Brain microvascular endothelial cell (primary cell): ENCODE results near the gene SHC2.

ENCODE experiments used
- DNase-seq: peaks from one replicate; pipeline ENCODE4 v3.0.0-alpha.2; 2020
- H3K27ac ChIP-seq: fragments of 250-450 bp; sonication (Bioruptor Pico); 2 replicates; pipeline ENCODE4 v1.5.1; 2020; ENCODE audit warnings: mild to moderate bottlenecking, moderate library complexity
- H3K27me3 ChIP-seq: fragments of 250-450 bp; sonication (Bioruptor Pico); replicated peaks from 2 replicates; pipeline ENCODE4 v1.5.1; 2020; ENCODE audit warnings: mild to moderate bottlenecking
- H3K36me3 ChIP-seq: fragments of 250-450 bp; sonication (Bioruptor Pico); replicated peaks from 2 replicates; pipeline ENCODE4 v1.5.1; 2020; ENCODE audit warnings: mild to moderate bottlenecking
- H3K4me3 ChIP-seq: 2 replicates; pipeline ENCODE4 v1.5.1; 2011; ENCODE audit warnings: low read depth, mild to moderate bottlenecking, control low read depth, low read length, moderate library complexity
- in situ Hi-C: cut with HindIII; loops from 2 replicates; pipeline ENCODE4 v1.10.0; 2017; ENCODE audit warnings: low sequenced_read_pairs, low pct_ligation_motif_present
- TF ChIP-seq, protein P1 (sequence below): IDR thresholded peaks from 2 replicates; pipeline ENCODE4 v1.5.1; 2011; ENCODE audit warnings: low read depth, mild to moderate bottlenecking, moderate library complexity, low read length, control low read depth, inconsistent platforms; ENCODE audit errors: missing control alignments

Gene SHC2

DNA sequence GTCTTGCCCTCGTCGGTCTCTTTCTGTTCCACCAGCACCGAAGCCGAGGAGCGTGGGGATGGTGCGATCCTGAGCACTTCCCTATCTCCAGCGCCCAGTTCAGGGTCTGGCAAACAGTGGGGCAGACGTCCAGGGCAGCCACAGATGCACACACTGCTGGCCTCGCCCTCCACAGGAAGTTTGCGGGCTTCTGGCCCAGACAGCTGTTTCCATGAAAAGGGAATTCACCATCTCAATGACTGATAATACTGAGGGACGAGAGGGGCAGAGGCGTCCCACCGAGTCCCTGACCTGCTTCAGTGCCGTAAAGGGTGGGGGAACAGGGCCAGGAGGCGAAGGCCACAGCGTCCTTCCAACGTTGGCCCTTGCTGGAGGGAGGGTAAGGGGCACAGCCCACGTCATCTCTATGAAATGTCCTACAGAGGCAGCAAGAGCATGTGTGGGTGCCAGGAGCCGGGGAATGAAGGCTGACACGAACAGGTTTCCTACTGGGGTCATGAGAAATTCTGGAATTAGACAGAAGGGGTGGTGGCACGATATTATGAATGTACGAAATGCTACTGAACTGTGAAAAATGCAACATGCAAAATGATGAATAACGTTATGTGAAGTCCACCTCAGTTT, 19.5 kb downstream of the SHC2 start:
- Histone ChIP-seq H3K4me3 (no peak overlapping the region), H3K27ac (no peak overlapping the region), H3K27me3 (no peaks in the 10 kb centered on the region), H3K36me3 (no peaks in the 10 kb centered on the region)
- no peak for DNase-seq
- in situ Hi-C loops, result no loop called here
- TF ChIP-seq, protein P1, sequence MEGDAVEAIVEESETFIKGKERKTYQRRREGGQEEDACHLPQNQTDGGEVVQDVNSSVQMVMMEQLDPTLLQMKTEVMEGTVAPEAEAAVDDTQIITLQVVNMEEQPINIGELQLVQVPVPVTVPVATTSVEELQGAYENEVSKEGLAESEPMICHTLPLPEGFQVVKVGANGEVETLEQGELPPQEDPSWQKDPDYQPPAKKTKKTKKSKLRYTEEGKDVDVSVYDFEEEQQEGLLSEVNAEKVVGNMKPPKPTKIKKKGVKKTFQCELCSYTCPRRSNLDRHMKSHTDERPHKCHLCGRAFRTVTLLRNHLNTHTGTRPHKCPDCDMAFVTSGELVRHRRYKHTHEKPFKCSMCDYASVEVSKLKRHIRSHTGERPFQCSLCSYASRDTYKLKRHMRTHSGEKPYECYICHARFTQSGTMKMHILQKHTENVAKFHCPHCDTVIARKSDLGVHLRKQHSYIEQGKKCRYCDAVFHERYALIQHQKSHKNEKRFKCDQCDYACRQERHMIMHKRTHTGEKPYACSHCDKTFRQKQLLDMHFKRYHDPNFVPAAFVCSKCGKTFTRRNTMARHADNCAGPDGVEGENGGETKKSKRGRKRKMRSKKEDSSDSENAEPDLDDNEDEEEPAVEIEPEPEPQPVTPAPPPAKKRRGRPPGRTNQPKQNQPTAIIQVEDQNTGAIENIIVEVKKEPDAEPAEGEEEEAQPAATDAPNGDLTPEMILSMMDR, result no peak

DNA sequence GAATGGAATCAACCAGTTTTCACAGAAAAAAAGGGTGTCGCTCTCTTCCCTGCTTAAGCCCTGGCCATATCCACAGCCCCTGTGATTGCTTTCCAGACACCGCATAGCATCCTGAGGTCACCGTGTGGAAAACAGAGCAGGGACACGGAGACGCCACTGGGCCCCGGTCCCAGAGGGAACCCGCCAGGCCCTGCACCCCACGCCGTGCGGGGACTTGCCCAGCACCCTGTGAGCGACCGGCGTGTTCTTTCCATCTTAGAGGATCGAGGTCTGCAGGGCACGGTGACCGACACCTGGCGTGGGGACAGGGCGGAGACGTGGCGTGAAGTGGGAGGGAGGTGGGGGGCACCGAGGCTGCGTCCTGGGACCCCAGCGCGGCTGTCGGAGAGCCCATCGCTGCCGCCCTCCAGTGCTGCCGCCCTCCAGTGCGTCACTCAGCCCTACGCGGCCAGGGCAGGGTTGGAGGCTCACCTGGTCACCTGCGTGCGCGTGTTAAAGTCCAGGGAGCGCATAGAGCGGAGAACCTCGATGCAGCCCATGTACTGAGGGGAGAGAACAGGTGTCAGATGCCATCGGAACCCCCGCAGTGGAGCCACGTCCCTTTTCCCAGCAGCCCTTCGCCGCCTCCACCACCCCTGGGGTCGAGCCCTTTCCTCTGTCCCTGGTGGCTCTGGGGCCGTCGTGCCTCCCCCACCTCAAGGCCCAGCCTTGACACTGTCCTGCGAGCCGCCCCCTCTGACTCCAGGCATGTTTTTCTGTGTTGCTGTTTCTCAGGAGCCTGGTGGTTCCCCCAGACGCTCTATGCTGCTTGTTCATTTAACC, 20.2 kb downstream of the SHC2 start:
- Histone ChIP-seq H3K27me3 (no peaks in the 10 kb centered on the region), H3K36me3 (no peaks in the 10 kb centered on the region), H3K4me3 (no peak overlapping the region), H3K27ac (no peak overlapping the region)
- in situ Hi-C loops, result no loop called here
- DNase-seq, result no peak
- TF ChIP-seq, protein P1, result no peak

DNA sequence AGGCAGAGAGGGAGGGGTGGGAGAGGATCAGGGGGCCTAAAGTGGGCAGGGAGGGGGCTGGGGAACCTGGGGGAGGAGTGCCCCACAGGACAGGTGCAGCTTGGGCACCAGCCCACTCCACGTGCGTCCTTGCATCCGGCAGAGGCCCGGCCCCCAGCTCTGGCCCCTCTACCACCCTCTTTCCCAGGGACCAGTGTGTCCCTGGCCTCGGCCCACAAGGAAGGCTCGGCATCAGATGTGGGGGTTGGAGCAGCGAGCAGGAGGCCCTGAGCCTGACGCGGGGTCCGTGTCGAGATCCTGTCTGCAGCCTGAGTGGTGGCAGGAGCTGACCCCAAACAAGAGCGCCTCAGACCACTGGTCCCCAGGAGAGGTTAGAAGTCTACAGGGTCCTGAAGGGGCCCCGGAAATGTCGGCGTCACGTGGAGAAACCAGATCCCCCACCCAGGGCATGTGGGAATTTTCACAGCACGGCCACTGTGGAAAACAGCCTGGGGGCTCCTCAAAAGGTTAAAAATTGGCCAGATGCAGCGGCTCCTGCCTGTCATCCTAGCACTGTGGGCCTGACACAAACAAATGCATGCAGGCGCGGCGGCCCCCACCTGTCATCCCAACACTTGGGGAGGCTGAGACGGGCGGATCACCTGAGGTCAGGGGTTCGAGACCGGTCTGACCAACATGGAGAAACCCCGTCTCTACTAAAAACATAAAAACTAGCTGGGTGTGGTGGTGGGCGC, 21.5 kb downstream of the SHC2 start:
- DNase-seq, result no peak
- in situ Hi-C loops, result no loop called here
- Histone ChIP-seq H3K27me3 (no peaks in the 10 kb centered on the region), H3K36me3 (no peaks in the 10 kb centered on the region), H3K27ac (no peak overlapping the region), H3K4me3 (no peak overlapping the region)
- TF ChIP-seq, protein P1, result no peak

DNA sequence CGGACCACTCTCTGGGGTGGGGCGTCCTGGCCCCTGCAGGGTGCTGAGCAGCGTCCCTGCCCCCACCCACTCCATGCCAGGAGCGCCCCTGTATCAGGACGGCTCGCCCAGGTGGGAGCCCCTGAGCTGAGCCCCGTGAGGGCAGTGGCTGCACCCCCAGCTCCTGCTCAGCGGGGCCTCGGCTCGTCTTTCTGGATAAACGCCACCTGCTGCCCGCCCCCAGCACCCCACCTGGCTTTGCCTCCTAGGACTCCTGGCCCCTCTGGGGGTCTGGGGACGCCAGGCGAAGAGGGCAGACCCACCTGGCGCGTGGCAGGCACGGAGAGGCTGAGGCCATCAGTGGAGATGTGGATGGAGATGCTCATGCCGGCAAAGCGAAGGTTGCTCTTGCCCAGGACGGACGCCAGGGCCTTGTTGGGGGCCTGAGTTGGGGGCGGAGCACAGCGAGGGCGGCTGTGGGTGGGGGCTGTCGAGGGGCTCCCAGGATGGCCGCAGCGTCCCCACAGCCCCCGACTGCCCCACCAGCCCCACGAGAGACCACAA, 22.3 kb downstream of the SHC2 start:
- in situ Hi-C loops, result no loop called here
- no peak overlapping the region for H3K4me3 ChIP-seq
- H3K36me3 ChIP-seq, result no peaks in the 10 kb centered on the region
- TF ChIP-seq, protein P1, result no peak
- no peaks in the 10 kb centered on the region for H3K27me3 ChIP-seq
- DNase-seq, result no peak
- H3K27ac ChIP-seq, result no peak overlapping the region

DNA sequence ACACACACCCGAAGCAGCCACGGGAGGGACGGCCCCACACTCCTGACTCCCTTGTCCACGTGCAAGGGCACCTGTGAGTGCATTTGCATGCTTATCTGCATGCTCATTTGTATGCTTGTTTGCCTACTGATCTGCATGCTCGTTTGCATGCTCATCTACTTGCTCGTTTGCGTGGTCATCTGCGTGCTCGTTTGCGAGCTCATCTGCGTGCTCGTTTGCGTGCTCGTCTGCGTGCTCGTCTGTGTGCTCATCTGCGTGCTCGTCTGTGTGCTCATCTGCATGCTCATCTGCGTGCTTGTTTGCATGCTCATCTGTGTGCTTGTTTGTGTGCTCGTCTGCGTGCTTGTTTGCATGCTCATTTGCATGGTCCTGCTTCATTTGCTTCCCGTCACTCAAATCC, 23.8 kb downstream of the SHC2 start:
- in situ Hi-C loops, result no loop called here
- no peaks in the 10 kb centered on the region for H3K36me3 ChIP-seq
- no peak overlapping the region for H3K4me3 ChIP-seq
- H3K27me3 ChIP-seq, result no peaks in the 10 kb centered on the region
- DNase-seq, result no peak
- H3K27ac ChIP-seq, result no peak overlapping the region
- TF ChIP-seq, protein P1, result no peak
